NT2/D1 (cell line): ENCODE data around the gene WDR35.
"Not testable (repeated sequence)": the region's sequence is repeated elsewhere in the genome, so short reads cannot be mapped to it uniquely, and the experiment has no call there.

Experiments used
- SUZ12 ChIP-seq: IDR thresholded peaks from 2 replicates; pipeline ENCODE4 v1.6.1; 2011; ENCODE audit not compliant: insufficient read length, insufficient read depth; ENCODE audit errors: extremely low read depth
- YY1 ChIP-seq: IDR thresholded peaks from 2 replicates; pipeline ENCODE4 v1.6.1; 2011; ENCODE audit not compliant: insufficient read length, insufficient read depth

DNA sequence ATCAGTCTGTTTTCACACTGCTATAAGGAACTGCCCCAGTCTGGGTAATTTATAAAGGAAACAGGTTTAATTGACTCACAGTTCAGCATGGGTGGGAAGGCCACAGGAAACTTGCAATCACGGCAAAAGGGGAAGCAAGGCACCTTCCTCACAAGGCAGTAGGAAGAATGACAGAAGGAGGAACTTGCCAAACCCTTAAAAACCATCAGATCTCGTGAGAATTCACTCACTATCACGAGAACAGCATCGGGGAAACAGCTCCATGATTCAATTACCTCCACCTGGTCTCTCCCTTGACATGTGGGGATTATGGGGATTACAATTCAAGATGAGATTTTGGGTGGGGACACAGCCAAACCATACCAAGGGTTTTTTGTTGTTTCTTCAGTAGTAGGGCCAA, 97.9 kb downstream of the WDR35 start:
- TF ChIP-seq SUZ12, YY1: not testable (repeated sequence)
